Neural cell (in vitro differentiated cells): ENCODE results near the gene ATG2A. TPM values are rescaled to one million over a fixed set of nuclear protein-coding genes. Genes with fewer than 3 reads are reported as not detected.

ENCODE experiments used
- H2AFZ ChIP-seq: fragments of 200-600, 300-800 bp; sonication (generic), shearing (Covaris generic); 2 replicates; pipeline ENCODE4 v1.6.0; 2014; ENCODE audit warnings: low read depth, mild to moderate bottlenecking, antibody characterized with exemption, low read length, moderate library complexity
- H3F3A ChIP-seq: fragments of 200-600 bp; shearing (Covaris generic); 2 replicates; pipeline ENCODE4 v1.6.1; 2016; ENCODE audit warnings: mild to moderate bottlenecking, moderate library complexity, mixed read lengths, antibody characterized with exemption, low read length; ENCODE audit not compliant: insufficient read depth, poor library complexity, severe bottlenecking
- H3K27ac ChIP-seq: fragments of 200-600, 300-800 bp; sonication (generic), shearing (Covaris generic); 2 replicates; pipeline ENCODE4 v1.5.1; 2014; ENCODE audit warnings: mild to moderate bottlenecking, low read length, moderate library complexity
- H3K27me3 ChIP-seq: fragments of 300-800, 200-600 bp; sonication (generic), shearing (Covaris generic); 2 replicates; pipeline ENCODE4 v1.6.0; 2014; ENCODE audit warnings: mild to moderate bottlenecking, low read depth, low read length, moderate library complexity; ENCODE audit not compliant: insufficient read depth
- H3K36me3 ChIP-seq: fragments of 300-800, 200-600 bp; sonication (generic), shearing (Covaris generic); 2 replicates; pipeline ENCODE4 v1.5.1; 2014; ENCODE audit warnings: mild to moderate bottlenecking, antibody characterized with exemption, low read length, moderate library complexity; ENCODE audit not compliant: insufficient read depth
- H3K4me2 ChIP-seq: fragments of 300-800, 200-600 bp; sonication (generic), shearing (Covaris generic); 2 replicates; pipeline ENCODE4 v1.6.0; 2014; ENCODE audit warnings: mild to moderate bottlenecking, low read length
- H3K4me3 ChIP-seq: fragments of 300-800, 200-600 bp; sonication (generic), shearing (Covaris generic); 2 replicates; pipeline ENCODE4 v1.5.1; 2014; ENCODE audit warnings: mild to moderate bottlenecking, low read length, moderate library complexity
- H3K79me2 ChIP-seq: fragments of 200-600 bp; shearing (Covaris generic); replicated peaks from 2 replicates; pipeline ENCODE4 v1.6.0; 2014; ENCODE audit warnings: mild to moderate bottlenecking, low read length, moderate library complexity; ENCODE audit not compliant: insufficient read depth
- H3K9ac ChIP-seq: fragments of 300-800, 200-600 bp; sonication (generic), shearing (Covaris generic); 2 replicates; pipeline ENCODE4 v1.6.1; 2016; ENCODE audit warnings: mild to moderate bottlenecking, low read length, mixed read lengths
- H3K9me2 ChIP-seq: fragments of 200-600 bp; shearing (Covaris generic); 2 replicates; pipeline ENCODE4 v1.6.1; 2016; ENCODE audit warnings: mild to moderate bottlenecking, low read length, mixed read lengths; ENCODE audit not compliant: insufficient read depth
- H3K9me3 ChIP-seq: fragments of 200-600, 300-800 bp; sonication (generic), shearing (Covaris generic); 2 replicates; pipeline ENCODE4 v1.6.1; 2016; ENCODE audit warnings: mild to moderate bottlenecking, mixed run types, low read length, moderate library complexity, mixed read lengths
- H4K20me1 ChIP-seq: fragments of 200-600 bp; shearing (Covaris generic); 2 replicates; pipeline ENCODE4 v1.6.1; 2016; ENCODE audit warnings: mild to moderate bottlenecking, mixed run types; ENCODE audit not compliant: insufficient read depth
- CTCF ChIP-seq: fragments of 450-650 bp; IDR thresholded peaks from 2 replicates; pipeline ENCODE4 v1.5.1; 2014; ENCODE audit warnings: antibody characterized with exemption, mild to moderate bottlenecking, moderate library complexity; ENCODE audit not compliant: poor library complexity, severe bottlenecking
- EP300 ChIP-seq: fragments of 450-650 bp; conservative IDR thresholded peaks from 2 replicates; pipeline ENCODE4 v1.6.1; 2014; ENCODE audit warnings: antibody characterized with exemption, mild to moderate bottlenecking, moderate library complexity; ENCODE audit not compliant: poor library complexity, severe bottlenecking
- EZH2 ChIP-seq: fragments of 200-600, 300-800 bp; shearing (Covaris generic), sonication (generic); IDR thresholded peaks from 2 replicates; pipeline ENCODE4 v1.6.1; 2014; ENCODE audit warnings: antibody characterized with exemption, low read length, borderline replicate concordance, mild to moderate bottlenecking; ENCODE audit not compliant: insufficient read depth, poor library complexity, severe bottlenecking
- MXI1 ChIP-seq: fragments of 450-650 bp; conservative IDR thresholded peaks from 2 replicates; pipeline ENCODE4 v1.6.1; 2014; ENCODE audit warnings: antibody characterized with exemption, mild to moderate bottlenecking; ENCODE audit not compliant: poor library complexity, severe bottlenecking
- POLR2AphosphoS5 ChIP-seq: IDR thresholded peaks from 2 replicates; pipeline ENCODE4 v1.6.1; 2012
- RAD21 ChIP-seq: fragments of 450-650 bp; conservative IDR thresholded peaks from 2 replicates; pipeline ENCODE4 v1.6.1; 2014; ENCODE audit warnings: antibody characterized with exemption, mild to moderate bottlenecking, moderate library complexity
- REST ChIP-seq: IDR thresholded peaks from 2 replicates; pipeline ENCODE4 v1.6.1; 2012; ENCODE audit warnings: borderline replicate concordance
- SMC3 ChIP-seq: fragments of 450-650 bp; conservative IDR thresholded peaks from 2 replicates; pipeline ENCODE4 v1.6.1; 2014; ENCODE audit warnings: antibody characterized with exemption, mild to moderate bottlenecking, moderate library complexity; ENCODE audit not compliant: poor library complexity
- TAF1 ChIP-seq: IDR thresholded peaks from 2 replicates; pipeline ENCODE4 v1.6.1; 2012; ENCODE audit warnings: low read depth
- polyA plus RNA-seq: library from polyadenylated mRNA; depleted of rRNA; stranded (reverse); fragments of >200 nt; gene quantifications from 2 replicates; pipeline ENCODE4 v1.2.3, GENCODE V29; 2014

The ATG2A gene
- polyA plus RNA-seq, 1 donor from 2014 or later = 7.5 TPM

GRCh38 chr11:64862987-64863390, 54.0 kb downstream of the ATG2A start:
- H3K4me3 ChIP-seq = no peak overlapping the region

GRCh38 chr11:64861227-64861975, 55.6 kb downstream of the ATG2A start:
- Histone ChIP-seq H3K79me2 (no peaks in the 10 kb centered on the region), H3K36me3 (no peaks in the 10 kb centered on the region), H3K27me3 (no peaks in the 10 kb centered on the region), H3K27ac (no peak overlapping the region), H3K4me2 (no peak overlapping the region), H3K4me3 (no peak overlapping the region), H3K9me3 (no peaks in the 10 kb centered on the region), H3K9me2 (no peaks in the 10 kb centered on the region), H3K9ac (no peak overlapping the region), H2AFZ (no peak overlapping the region), H4K20me1 (no peaks in the 10 kb centered on the region), H3F3A (no peaks in the 10 kb centered on the region)
- TF ChIP-seq SMC3 (no peak), TAF1 (no peak), RAD21 (no peak), MXI1 (no peak), EP300 (no peak), EZH2 (no peak), CTCF (no peak), REST (no peak), POLR2AphosphoS5 (no peak)

More at GRCh38 chr11:64862987-64863390, 54.0 kb downstream of the ATG2A start:
- Histone ChIP-seq H4K20me1 (no peaks in the 10 kb centered on the region), H2AFZ (no peak overlapping the region), H3K36me3 (no peaks in the 10 kb centered on the region), H3K9me2 (no peaks in the 10 kb centered on the region), H3K79me2 (no peaks in the 10 kb centered on the region), H3F3A (no peaks in the 10 kb centered on the region), H3K4me2 (no peak overlapping the region), H3K27ac (no peak overlapping the region), H3K9ac (no peak overlapping the region), H3K9me3 (no peaks in the 10 kb centered on the region), H3K27me3 (no peaks in the 10 kb centered on the region)
- TF ChIP-seq MXI1 (no peak), POLR2AphosphoS5 (no peak)
